OCI-LY7 (cell line): Measurements from ENCODE around the gene FGF11. TPM values are rescaled to one million over a fixed set of nuclear protein-coding genes. Genes with fewer than 3 reads are reported as not detected.

Source experiments
- BruUV-seq: library from RNA; stranded (reverse); fragments of 400-500 nt; replicated peaks from 2 replicates; lab custom pipeline; 2021; lab: Mats Ljungman, UMichigan
- CTCF ChIA-PET: fragments of 300-600 bp; sonication (Branson Sonifier 250); formaldehyde crosslinking; loops from one replicate; lab custom pipeline; 2022; ENCODE audit warnings: antibody characterized with exemption; ENCODE audit not compliant: unreplicated experiment; lab: Charles Lee
- POLR2A ChIA-PET: fragments of 300-600 bp; sonication (Branson Sonifier 250); formaldehyde crosslinking; loops from one replicate; lab custom pipeline; 2022; ENCODE audit warnings: antibody characterized with exemption; lab: Charles Lee
- DNase-seq: peaks from one replicate; pipeline ENCODE4 v3.0.0-alpha.2; 2015; ENCODE audit warnings: low spot score
- H2AFZ ChIP-seq: fragments of 200-600 bp; sonication (generic), shearing (Covaris generic); 2 replicates; pipeline ENCODE4 v1.6.1; 2014; ENCODE audit warnings: mild to moderate bottlenecking, antibody characterized with exemption, low read length, moderate library complexity
- H3K27ac ChIP-seq: fragments of 200-600 bp; sonication (generic); 2 replicates; pipeline ENCODE4 v1.5.1; 2014; ENCODE audit warnings: mixed run types, low read depth, mild to moderate bottlenecking, moderate library complexity, low read length, inconsistent platforms; ENCODE audit not compliant: poor library complexity, severe bottlenecking
- H3K36me3 ChIP-seq: fragments of 200-600 bp; sonication (generic); 2 replicates; pipeline ENCODE4 v1.6.1; 2014; ENCODE audit warnings: mild to moderate bottlenecking, antibody characterized with exemption, low read length, moderate library complexity, mixed read lengths; ENCODE audit not compliant: insufficient read depth
- H3K4me1 ChIP-seq: fragments of 200-600 bp; sonication (generic); 2 replicates; pipeline ENCODE4 v1.5.1; 2014; ENCODE audit warnings: mild to moderate bottlenecking, low read length; ENCODE audit not compliant: insufficient read depth, poor library complexity, severe bottlenecking
- H3K4me2 ChIP-seq: fragments of 200-600 bp; sonication (generic); 2 replicates; pipeline ENCODE4 v1.6.1; 2014; ENCODE audit warnings: mild to moderate bottlenecking, low read length
- H3K4me3 ChIP-seq: fragments of 200-600 bp; sonication (generic); 2 replicates; pipeline ENCODE4 v1.5.1; 2014; ENCODE audit warnings: mild to moderate bottlenecking, low read depth, low read length; ENCODE audit not compliant: poor library complexity, severe bottlenecking
- H3K79me2 ChIP-seq: fragments of 200-600 bp; sonication (generic); 2 replicates; pipeline ENCODE4 v1.6.1; 2016; ENCODE audit warnings: low read depth, mild to moderate bottlenecking, low read length, moderate library complexity, mixed read lengths; ENCODE audit not compliant: insufficient read depth
- H3K9me2 ChIP-seq: fragments of 200-600 bp; sonication (generic); 2 replicates; pipeline ENCODE4 v1.6.1; 2016; ENCODE audit warnings: mild to moderate bottlenecking, low read length, mixed read lengths; ENCODE audit not compliant: insufficient read depth
- H3K9me3 ChIP-seq: fragments of 200-600 bp; sonication (generic); 2 replicates; pipeline ENCODE4 v1.6.1; 2014; ENCODE audit warnings: mild to moderate bottlenecking, mixed run types, low read length, mixed read lengths
- H4K20me1 ChIP-seq: fragments of 200-600 bp; sonication (generic); 2 replicates; pipeline ENCODE4 v1.6.1; 2014; ENCODE audit warnings: mild to moderate bottlenecking, antibody characterized with exemption, low read length, moderate library complexity, mixed read lengths; ENCODE audit not compliant: insufficient read depth
- EZH2phosphoT487 ChIP-seq: fragments of 200-600 bp; sonication (generic); IDR thresholded peaks from 2 replicates; pipeline ENCODE4 v1.6.1; 2018; ENCODE audit warnings: low read depth, borderline replicate concordance, mild to moderate bottlenecking, mixed run types, antibody characterized with exemption, low read length, moderate library complexity, mixed read lengths
- intact Hi-C: fragments of 100-400 bp; cut with micrococcal nuclease; formaldehyde crosslinking; loops from one replicate; pipeline ENCODE4 v1.10.0; 2022; ENCODE audit not compliant: unreplicated experiment
- total RNA-seq, 2 experiments: library from RNA; depleted of rRNA in 1 of 2; stranded (reverse); fragments of >200 nt in 1 of 2; shearing (Covaris generic) in 1 of 2; gene quantifications; 2 replicates each; pipeline ENCODE4 v1.2.3, GENCODE V29; 2014 to 2022
- TF ChIP-seq, protein P1 (sequence below): fragments of 200-600 bp; sonication (generic); conservative IDR thresholded peaks from 2 replicates; pipeline ENCODE4 v1.5.1; 2014; ENCODE audit warnings: mild to moderate bottlenecking, antibody characterized with exemption, low read length, moderate library complexity, mixed read lengths

FGF11 gene
- total RNA-seq, 2 experiments from 2014 or later: 1.3 to 11.0 TPM

DNA sequence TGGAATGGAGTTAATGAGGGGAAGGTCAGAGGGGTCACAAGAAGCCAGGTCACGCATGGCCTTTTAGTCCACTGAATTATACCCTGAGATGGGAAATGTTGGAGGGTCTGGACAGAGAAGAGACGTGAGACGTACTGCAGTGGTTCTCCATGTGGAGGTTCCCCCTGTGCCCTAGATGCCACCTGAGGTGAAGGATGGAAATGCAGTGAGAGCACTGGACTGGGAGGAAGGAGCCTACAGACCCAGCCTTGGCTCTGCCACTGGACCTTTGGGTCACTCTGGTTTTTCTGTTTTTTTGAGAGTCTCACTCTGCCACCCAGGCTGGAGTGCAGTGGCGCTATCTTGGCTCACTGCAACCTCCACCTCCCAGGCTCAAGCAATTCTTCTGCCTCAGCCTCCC, 43.2 kb upstream of the FGF11 start:
- Histone ChIP-seq H2AFZ (no peak overlapping the region), H3K4me1 (peaks cover 9% of the 10 kb centered on the region), H3K27ac (no peak overlapping the region), H3K79me2 (no peaks in the 10 kb centered on the region), H3K9me2 (no peaks in the 10 kb centered on the region), H4K20me1 (no peaks in the 10 kb centered on the region), H3K4me3 (no peak overlapping the region), H3K36me3 (peaks cover 12% of the 10 kb centered on the region; the same call in 1 of the 2 replicates), H3K4me2 (no peak overlapping the region), H3K9me3 (no peaks in the 10 kb centered on the region)
- POLR2A ChIA-PET: no interaction called here
- no peak for TF ChIP-seq EZH2phosphoT487
- TF ChIP-seq, protein P1, sequence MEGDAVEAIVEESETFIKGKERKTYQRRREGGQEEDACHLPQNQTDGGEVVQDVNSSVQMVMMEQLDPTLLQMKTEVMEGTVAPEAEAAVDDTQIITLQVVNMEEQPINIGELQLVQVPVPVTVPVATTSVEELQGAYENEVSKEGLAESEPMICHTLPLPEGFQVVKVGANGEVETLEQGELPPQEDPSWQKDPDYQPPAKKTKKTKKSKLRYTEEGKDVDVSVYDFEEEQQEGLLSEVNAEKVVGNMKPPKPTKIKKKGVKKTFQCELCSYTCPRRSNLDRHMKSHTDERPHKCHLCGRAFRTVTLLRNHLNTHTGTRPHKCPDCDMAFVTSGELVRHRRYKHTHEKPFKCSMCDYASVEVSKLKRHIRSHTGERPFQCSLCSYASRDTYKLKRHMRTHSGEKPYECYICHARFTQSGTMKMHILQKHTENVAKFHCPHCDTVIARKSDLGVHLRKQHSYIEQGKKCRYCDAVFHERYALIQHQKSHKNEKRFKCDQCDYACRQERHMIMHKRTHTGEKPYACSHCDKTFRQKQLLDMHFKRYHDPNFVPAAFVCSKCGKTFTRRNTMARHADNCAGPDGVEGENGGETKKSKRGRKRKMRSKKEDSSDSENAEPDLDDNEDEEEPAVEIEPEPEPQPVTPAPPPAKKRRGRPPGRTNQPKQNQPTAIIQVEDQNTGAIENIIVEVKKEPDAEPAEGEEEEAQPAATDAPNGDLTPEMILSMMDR: no peak
- no TSS peak for BruUV-seq
- no peak for DNase-seq
- intact Hi-C loops: no loop called here
- CTCF ChIA-PET: no interaction called here

DNA sequence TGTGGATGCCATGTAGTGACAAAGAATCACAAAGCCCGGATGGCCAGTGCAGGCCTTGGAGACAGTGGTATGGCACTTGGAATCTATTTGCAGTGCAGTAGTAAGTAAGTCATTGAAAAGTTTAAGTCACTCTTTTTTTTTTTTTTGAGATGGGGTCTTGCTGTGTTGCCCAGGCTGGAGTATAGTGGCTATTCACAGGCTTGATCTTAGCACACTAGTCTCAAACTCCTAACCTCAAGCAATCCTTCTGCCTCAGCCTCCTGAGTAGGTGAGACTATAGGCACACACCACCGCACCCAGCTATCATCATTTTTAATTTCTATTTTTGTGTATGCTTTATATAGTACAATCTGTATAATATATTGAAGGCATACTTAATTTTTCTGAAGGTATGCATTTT, 40.7 kb upstream of the FGF11 start:
- no peak overlapping the region for H3K27ac ChIP-seq
- no peak for TF ChIP-seq EZH2phosphoT487
- TF ChIP-seq, protein P1: no peak
- CTCF ChIA-PET: no interaction called here
- H3K9me3 ChIP-seq: no peaks in the 10 kb centered on the region
- H3K4me3 ChIP-seq: no peak overlapping the region
- H3K4me2 ChIP-seq: no peak overlapping the region
- intact Hi-C loops: no loop called here
- POLR2A ChIA-PET: interaction anchor here (0.6 to 1.0 kb wide), 4 partner anchors 11 to 134 kb away, joined by 3 to 4 read pairs (median 3); no protein-coding TSS in a partner anchor
- no TSS peak for BruUV-seq
- no peaks in the 10 kb centered on the region for H4K20me1 ChIP-seq
- no peak overlapping the region for H2AFZ ChIP-seq
- DNase-seq: no peak
- H3K4me1 ChIP-seq: peaks cover 9% of the 10 kb centered on the region
- no peaks in the 10 kb centered on the region for H3K36me3 ChIP-seq
- H3K9me2 ChIP-seq: no peaks in the 10 kb centered on the region
- no peaks in the 10 kb centered on the region for H3K79me2 ChIP-seq

DNA sequence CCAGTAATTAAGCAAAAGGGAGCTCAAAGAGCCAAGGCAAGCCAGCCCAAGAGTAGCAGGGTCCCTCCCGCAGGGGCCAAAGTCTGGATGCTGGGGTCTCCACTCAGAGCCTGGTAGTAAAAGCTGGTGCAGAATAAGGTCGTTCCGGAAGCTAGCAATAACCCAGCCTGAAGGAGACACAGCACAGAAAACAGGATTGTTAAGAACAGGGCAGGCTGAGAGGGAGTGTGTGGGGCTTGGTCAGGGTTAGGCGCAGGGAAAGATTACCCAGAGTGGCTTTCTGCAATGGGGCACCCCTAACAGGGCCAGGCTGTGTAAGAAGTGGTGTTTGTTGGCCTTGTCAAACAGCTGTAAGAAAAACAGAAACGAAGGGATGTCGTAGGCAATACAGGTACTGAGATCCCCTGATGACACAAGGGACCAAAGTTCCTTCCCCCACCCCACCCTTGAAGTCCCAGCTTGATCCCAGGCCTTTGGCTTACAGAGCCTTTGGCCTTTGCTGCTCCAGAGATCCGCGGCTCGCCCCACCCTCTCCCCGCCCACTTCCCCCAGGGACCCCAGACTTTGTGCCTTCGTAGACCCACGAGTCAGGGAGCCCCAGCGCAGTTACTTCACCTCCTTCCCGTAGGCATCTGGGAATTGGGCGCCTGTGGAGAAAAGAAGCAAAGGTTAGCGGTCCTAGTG, 36.1 kb upstream of the FGF11 start:
- Histone ChIP-seq H3K4me3 (peak overlapping the region; percentile 70), H3K9me2 (no peaks in the 10 kb centered on the region), H4K20me1 (no peaks in the 10 kb centered on the region), H3K27ac (no peak overlapping the region), H3K79me2 (no peaks in the 10 kb centered on the region), H3K9me3 (no peaks in the 10 kb centered on the region), H3K4me2 (peak overlapping the region; percentile 60), H3K36me3 (no peaks in the 10 kb centered on the region), H3K4me1 (peaks cover 6% of the 10 kb centered on the region), H2AFZ (peak overlapping the region; percentile 30; the same call in 1 of the 2 replicates)
- DNase-seq: peak; percentile 16
- intact Hi-C loops: loop anchor here (5.0 kb wide), 1 partner anchor 51 kb away; the partner anchor contains the start of gene KCTD11
- POLR2A ChIA-PET: interaction anchor here (0.7 to 1.5 kb wide), 7 partner anchors 9 to 88 kb away, joined by 3 to 8 read pairs (median 5); partner anchors contain the start of genes PLSCR3 and TMEM102
- no peak for TF ChIP-seq EZH2phosphoT487
- TF ChIP-seq, protein P1: no peak
- CTCF ChIA-PET: interaction anchor here (1.9 kb wide), 1 partner anchor 33 kb away, joined by 18 read pairs; the partner anchor contains the start of gene TMEM102
- BruUV-seq: TSS peak; percentile 87
